Transverse colon (tissue), 4 donors: ENCODE measurements around the gene DNAJB1. TPM values are rescaled to one million over a fixed set of nuclear protein-coding genes. Genes with fewer than 3 reads are reported as not detected.
"Not testable (repeated sequence)": the region's sequence is repeated elsewhere in the genome, so short reads cannot be mapped to it uniquely, and the experiment has no call there.

Experiments used
- DNase-seq: peaks from one replicate; pipeline ENCODE4 v3.0.0-alpha.2; 2019
- H3K27ac ChIP-seq, 4 donors: fragments of 200-600 bp; sonication (generic); 2 replicates each; pipeline ENCODE4 v1.5.1; 2016 to 2018; ENCODE audit warnings: inconsistent platforms in 4 of 4
- H3K27me3 ChIP-seq: fragments of 200-600 bp; sonication (generic); 2 replicates; pipeline ENCODE4 v1.5.1; 2017; ENCODE audit warnings: inconsistent platforms
- H3K36me3 ChIP-seq, 4 donors: fragments of 200-600 bp; sonication (generic); 2 replicates each; pipeline ENCODE4 v1.5.1; 2017 to 2019; ENCODE audit warnings: inconsistent platforms in 4 of 4
- H3K4me1 ChIP-seq, 4 donors: fragments of 200-600 bp; sonication (generic); 2 replicates each; pipeline ENCODE4 v1.5.1; 2017 to 2020; ENCODE audit warnings: inconsistent platforms in 4 of 4
- H3K4me3 ChIP-seq, 4 donors: fragments of 200-600 bp; sonication (generic); 1 replicate in 1 of 4; 2 replicates in 3 of 4; pipeline versions ENCODE4 v1.5.1 to v1.6.1; 2017 to 2019; ENCODE audit warnings: inconsistent platforms in 4 of 4
- H3K9me3 ChIP-seq, 2 donors: fragments of 200-600 bp; sonication (generic); 2 replicates each; pipeline ENCODE4 v1.5.1; 2017 to 2019; ENCODE audit warnings: inconsistent platforms in 2 of 2
- EP300 ChIP-seq: sonication (generic); formaldehyde crosslinking; IDR thresholded peaks from one replicate; pipeline ENCODE4 v1.6.1; 2017; ENCODE audit warnings: antibody characterized with exemption, low read depth
- POLR2A ChIP-seq: fragments of 450-650 bp; IDR thresholded peaks from one replicate; pipeline ENCODE4 v1.6.1; 2016; ENCODE audit warnings: antibody characterized with exemption, mild to moderate bottlenecking, moderate library complexity
- POLR2AphosphoS5 ChIP-seq, 3 donors: sonication (generic); formaldehyde crosslinking; IDR thresholded peaks; one replicate each; pipeline ENCODE4 v1.6.1; 2016; ENCODE audit warnings: antibody characterized with exemption in 3 of 3
- WGBS, 2 donors: methylation state at CpG; one replicate each; pipeline ENCODE4 v1.1.5; 2018; ENCODE audit warnings: low coverage in 1 of 2; 5-methylcytosine and 5-hydroxymethylcytosine counted together
- in situ Hi-C, 4 donors: fragments of 200-750 bp; cut with MboI; loops; one replicate each; pipeline versions ENCODE4 v1.15.0 to v1.15.1; 2017; ENCODE audit warnings: low sequenced_read_pairs in 3 of 4, low pct_ligation_motif_present in 1 of 4, low pct_unique_long_range_greater_than_20kb in 1 of 4
- intact Hi-C: fragments of 100-400 bp; cut with DNase I; formaldehyde crosslinking; loops from one replicate; pipeline ENCODE4 v1.15.1; 2023; ENCODE audit warnings: low total_unique reads
- total RNA-seq, 4 donors: library from RNA; depleted of rRNA; stranded (reverse); fragments of >200 nt; gene quantifications; one replicate each; pipeline ENCODE4 v1.1.0, GENCODE V29; 2016
- TF ChIP-seq, protein P1 (sequence below), 5 experiments: fragments of 200-600 bp in 3 of 5; fragments of 450-650 bp in 2 of 5; sonication (generic) in 3 of 5; IDR thresholded peaks; 1 replicate in 2 of 5; 2 replicates in 3 of 5; pipeline ENCODE4 v1.5.1; 2016 to 2017; ENCODE audit warnings: antibody characterized with exemption in 5 of 5, inconsistent platforms in 3 of 5, mild to moderate bottlenecking in 2 of 5, moderate library complexity in 1 of 5

The DNAJB1 gene
- total RNA-seq, 4 donors from 2014 or later = 20.3 to 111 (median 93.8) TPM

DNA sequence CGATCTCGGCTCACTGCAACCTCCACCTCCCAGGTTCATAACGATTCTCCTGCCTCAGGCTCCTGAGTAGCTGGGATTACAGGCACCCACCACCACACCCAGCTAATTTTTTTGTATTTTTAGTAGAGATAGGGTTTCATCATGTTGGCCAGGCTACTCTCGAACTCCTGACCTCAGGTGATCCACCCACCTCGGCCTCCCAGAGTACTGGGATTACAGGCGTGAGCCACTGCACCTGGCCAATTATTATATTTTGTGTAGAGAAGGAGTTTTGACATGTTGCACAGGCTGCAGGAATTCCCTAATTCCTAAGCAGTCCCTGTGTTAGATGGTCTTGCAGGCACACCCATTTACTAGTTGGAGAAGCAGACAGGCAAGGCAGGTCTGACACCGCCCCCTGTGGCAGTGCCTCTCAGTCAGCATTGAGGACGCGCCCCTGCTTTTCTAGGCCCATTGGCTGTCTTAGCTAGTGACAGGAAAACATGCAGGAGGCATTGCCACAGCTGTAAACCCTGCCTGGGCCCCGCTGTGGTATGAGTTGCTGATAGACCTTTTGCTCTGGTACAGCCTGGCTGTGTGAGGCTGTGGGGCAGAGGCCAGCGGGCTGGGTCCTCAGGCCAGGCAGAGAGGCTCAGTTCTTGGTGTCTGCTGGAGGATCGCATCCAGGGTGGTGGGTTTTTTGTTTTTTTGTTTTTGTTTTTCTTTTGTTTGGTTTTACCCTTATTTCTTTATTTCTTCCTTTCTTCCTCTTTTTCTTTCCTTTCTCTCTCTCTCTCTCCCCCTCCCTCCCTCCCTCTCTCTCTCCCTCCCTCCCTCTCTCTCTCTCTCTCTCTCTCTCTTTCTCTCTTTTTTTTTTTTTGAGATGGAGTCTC, 33.2 kb upstream of the DNAJB1 start:
- TF ChIP-seq, protein P1, sequence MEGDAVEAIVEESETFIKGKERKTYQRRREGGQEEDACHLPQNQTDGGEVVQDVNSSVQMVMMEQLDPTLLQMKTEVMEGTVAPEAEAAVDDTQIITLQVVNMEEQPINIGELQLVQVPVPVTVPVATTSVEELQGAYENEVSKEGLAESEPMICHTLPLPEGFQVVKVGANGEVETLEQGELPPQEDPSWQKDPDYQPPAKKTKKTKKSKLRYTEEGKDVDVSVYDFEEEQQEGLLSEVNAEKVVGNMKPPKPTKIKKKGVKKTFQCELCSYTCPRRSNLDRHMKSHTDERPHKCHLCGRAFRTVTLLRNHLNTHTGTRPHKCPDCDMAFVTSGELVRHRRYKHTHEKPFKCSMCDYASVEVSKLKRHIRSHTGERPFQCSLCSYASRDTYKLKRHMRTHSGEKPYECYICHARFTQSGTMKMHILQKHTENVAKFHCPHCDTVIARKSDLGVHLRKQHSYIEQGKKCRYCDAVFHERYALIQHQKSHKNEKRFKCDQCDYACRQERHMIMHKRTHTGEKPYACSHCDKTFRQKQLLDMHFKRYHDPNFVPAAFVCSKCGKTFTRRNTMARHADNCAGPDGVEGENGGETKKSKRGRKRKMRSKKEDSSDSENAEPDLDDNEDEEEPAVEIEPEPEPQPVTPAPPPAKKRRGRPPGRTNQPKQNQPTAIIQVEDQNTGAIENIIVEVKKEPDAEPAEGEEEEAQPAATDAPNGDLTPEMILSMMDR (IDR thresholded peaks at IDR 0.05) = peak; percentile 13 to 57 (median 40)
- 56 to 69% methylated on average over 3 to 12 of the region's 12 CpGs for WGBS, 2 donors

DNA sequence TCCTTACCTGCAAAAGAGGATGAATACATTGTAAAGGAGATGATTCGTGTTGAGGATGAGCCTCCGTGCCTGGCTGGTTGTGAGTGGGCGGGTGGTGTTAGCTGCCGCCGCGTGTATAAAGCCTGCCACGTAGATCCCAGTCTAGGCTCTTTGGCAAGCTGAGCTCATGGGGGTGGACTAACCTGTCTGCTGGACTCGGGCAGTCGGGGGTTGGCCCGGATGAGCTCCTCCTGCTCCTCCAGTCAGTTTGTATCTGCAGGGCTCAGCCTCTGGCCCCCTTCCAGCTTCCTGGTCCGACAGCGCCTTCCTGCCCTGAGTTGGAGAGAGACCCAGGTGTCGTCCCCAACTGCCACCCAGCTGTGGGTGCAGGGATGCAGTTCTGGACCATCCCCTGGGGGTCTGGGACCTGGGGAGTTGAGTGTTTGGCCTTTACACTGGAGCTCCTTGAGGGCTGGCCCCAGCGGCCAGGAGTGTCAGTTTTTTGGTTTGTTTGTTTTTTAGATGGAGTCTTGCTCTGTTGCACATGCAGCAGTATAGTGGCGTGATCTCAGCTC, 32.1 kb upstream of the DNAJB1 start:
- intact Hi-C loops = no loop called here
- peak; percentile 85 for DNase-seq

More for the DNA sequence above, 33.2 kb upstream of the DNAJB1 start:
- H3K9me3 ChIP-seq, H3K36me3 ChIP-seq, H3K4me3 ChIP-seq, H3K27me3 ChIP-seq, intact Hi-C loops: not testable (repeated sequence)
- Histone ChIP-seq H3K4me1 (peaks cover 6 to 39% (median 24%) of the 10 kb centered on the region in 4 donors), H3K27ac (peak overlapping the region; percentile 62 to 82 (median 71))
- peak; percentile 84 for DNase-seq
- in situ Hi-C loops = loop anchor here in 1 of 4 donors (25.0 kb wide), 1 partner anchor 336 kb away; the partner anchor contains the start of gene OR7A17

DNA sequence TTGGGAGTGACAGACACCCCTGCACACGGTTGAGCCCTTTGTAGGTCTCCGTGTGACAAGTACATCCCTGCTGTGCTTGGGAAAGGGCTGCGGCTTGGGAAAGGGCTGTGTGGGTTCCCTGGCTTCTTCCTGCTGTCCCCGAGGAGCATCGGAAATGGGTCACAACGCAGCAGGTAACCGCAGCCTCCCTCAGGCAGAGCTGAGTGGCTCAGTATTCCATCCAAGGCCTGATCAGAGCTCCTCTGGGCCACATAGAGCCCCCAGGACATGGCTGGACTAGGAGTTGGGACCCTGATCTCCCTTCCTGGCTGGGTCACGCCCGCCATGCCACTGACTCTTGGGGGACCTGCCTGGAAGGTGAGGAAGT, 27.5 kb upstream of the DNAJB1 start:
- Histone ChIP-seq H3K36me3 (peaks cover 0 to 5% (median 0%) of the 10 kb centered on the region in 4 donors), H3K4me3 (no peak overlapping the region), H3K27ac (no peak overlapping the region), H3K27me3 (no peaks in the 10 kb centered on the region), H3K9me3 (no peaks in the 10 kb centered on the region), H3K4me1 (peaks cover under 1 to 22% (median 13%) of the 10 kb centered on the region in 4 donors)
- 89% methylated on average over 9 of the region's 9 CpGs; no CpG with 5 or more reads in 1 of the 2 donors for WGBS, 2 donors
- intact Hi-C loops (no loop called here), in situ Hi-C loops (no loop called here)
- TF ChIP-seq, protein P1 (IDR thresholded peaks at IDR 0.05) = no peak
- TF ChIP-seq EP300 (no peak), POLR2AphosphoS5 (IDR thresholded peaks at IDR 0.05) (no peak), POLR2A (no peak)
- no peak for DNase-seq

More for the DNA sequence above, 32.1 kb upstream of the DNAJB1 start:
- Histone ChIP-seq H3K4me3 (no peak overlapping the region), H3K27ac (peak overlapping the region; percentile 62 to 82 (median 71)), H3K9me3 (no peaks in the 10 kb centered on the region), H3K36me3 (peaks cover 0 to 5% (median 0%) of the 10 kb centered on the region in 4 donors), H3K27me3 (no peaks in the 10 kb centered on the region), H3K4me1 (peaks cover 6 to 35% (median 21%) of the 10 kb centered on the region in 4 donors)
- WGBS, 2 donors = 44% methylated on average over 15 of the region's 15 CpGs; no CpG with 5 or more reads in 1 of the 2 donors
- TF ChIP-seq EP300 (no peak), POLR2AphosphoS5 (IDR thresholded peaks at IDR 0.05) (no peak), POLR2A (no peak)
- TF ChIP-seq, protein P1 (IDR thresholded peaks at IDR 0.05) = peak in 1 of 5 experiments; percentile 8
- in situ Hi-C loops = loop anchor here in 1 of 4 donors (25.0 kb wide), 1 partner anchor 337 kb away; the partner anchor contains the start of gene OR7A17

DNA sequence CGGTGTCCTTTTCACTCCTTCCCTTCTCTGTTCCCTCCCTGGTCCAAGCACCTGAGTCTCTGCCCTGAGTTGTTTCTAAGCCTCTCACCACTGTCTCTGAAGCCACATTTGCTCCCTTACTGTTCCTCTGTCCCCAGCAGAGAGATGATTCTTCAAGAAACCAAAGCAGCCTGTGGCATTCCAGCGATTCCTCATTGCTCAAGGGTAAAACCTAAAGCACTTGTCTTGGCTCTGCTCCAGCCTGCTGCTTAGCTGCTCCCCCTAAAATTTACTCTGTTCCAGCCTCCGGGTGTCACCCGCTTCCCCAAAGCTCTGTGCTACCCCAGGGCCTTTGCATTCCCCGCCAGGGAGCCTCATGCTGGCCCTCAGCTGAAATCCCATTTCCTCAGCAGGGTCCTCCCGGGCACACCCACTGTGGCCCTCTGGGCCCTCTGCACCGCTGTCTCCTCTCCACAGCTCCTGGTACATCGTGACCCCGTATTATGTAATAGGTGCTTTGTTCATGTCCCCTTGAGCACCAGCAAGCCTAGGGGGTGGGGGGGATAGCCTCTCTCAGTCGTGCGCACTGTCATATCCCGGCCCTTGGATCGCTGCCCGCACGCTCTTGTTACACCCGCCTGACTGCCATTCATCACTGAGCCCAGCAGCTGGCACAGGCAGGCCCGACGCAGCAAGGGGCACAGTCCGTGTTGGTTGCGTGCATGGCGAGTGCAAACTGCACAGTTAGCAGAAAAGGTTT, 26.9 kb upstream of the DNAJB1 start:
- Histone ChIP-seq H3K4me1 (peaks cover 0 to 16% (median 9%) of the 10 kb centered on the region in 4 donors), H3K27me3 (no peaks in the 10 kb centered on the region), H3K36me3 (peaks cover 0 to 5% (median 0%) of the 10 kb centered on the region in 4 donors), H3K4me3 (no peak overlapping the region), H3K27ac (no peak overlapping the region), H3K9me3 (no peaks in the 10 kb centered on the region)
- DNase-seq = peak; percentile 42
- WGBS, 2 donors = 83% methylated on average over 21 of the region's 21 CpGs; no CpG with 5 or more reads in 1 of the 2 donors
- intact Hi-C loops (no loop called here), in situ Hi-C loops (no loop called here)
- TF ChIP-seq EP300 (no peak), POLR2A (no peak), POLR2AphosphoS5 (IDR thresholded peaks at IDR 0.05) (no peak)
- TF ChIP-seq, protein P1 (IDR thresholded peaks at IDR 0.05) = no peak
